GM18507 (cell line): ENCODE results near the gene GUCA2A.

Experiments used
- DNase-seq: peaks from one replicate; pipeline ENCODE4 v3.0.0; 2011; ENCODE audit warnings: low read depth; ENCODE audit not compliant: insufficient read length; ENCODE audit errors: extremely low spot score
- FAIRE-seq: peaks from 2 replicates; lab custom pipeline; 2011; peaks lifted over from hg19 to GRCh38; lab: Jason Lieb, UNC

The GUCA2A gene

GRCh38 chr1:42138586-42138985 lies 26.0 kb downstream of the GUCA2A start:
- FAIRE-seq (no peak), DNase-seq (no peak)

- FAIRE-seq (no peak), DNase-seq (no peak)
These were observed 26.8 kb downstream of the GUCA2A start for GRCh38 chr1:42137766-42138165.

GRCh38 chr1:42136466-42136865 lies 28.1 kb downstream of the GUCA2A start:
- FAIRE-seq (no peak), DNase-seq (no peak)

- DNase-seq (no peak), FAIRE-seq (no peak)
These were observed 29.1 kb downstream of the GUCA2A start for GRCh38 chr1:42135426-42135825.

GRCh38 chr1:42133809-42134526 lies 30.6 kb downstream of the GUCA2A start:
- FAIRE-seq: no peak
- no peak for DNase-seq

- FAIRE-seq (no peak), DNase-seq (no peak)
These were observed 31.2 kb downstream of the GUCA2A start for GRCh38 chr1:42133390-42133789.

GRCh38 chr1:42130061-42130660 lies 34.4 kb downstream of the GUCA2A start:
- FAIRE-seq (no peak), DNase-seq (no peak)

GRCh38 chr1:42128964-42129363 lies 35.6 kb downstream of the GUCA2A start:
- DNase-seq (no peak), FAIRE-seq (no peak)

- no peak for DNase-seq
- no peak for FAIRE-seq
These were observed 36.0 kb downstream of the GUCA2A start for GRCh38 chr1:42128499-42128898.

- no peak for FAIRE-seq
These were observed 36.8 kb downstream of the GUCA2A start for GRCh38 chr1:42127767-42128166.

GRCh38 chr1:42125552-42125951 lies 39.0 kb downstream of the GUCA2A start:
- FAIRE-seq: no peak
- DNase-seq: no peak

More at GRCh38 chr1:42127767-42128166, 36.8 kb downstream of the GUCA2A start:
- no peak for DNase-seq

- DNase-seq (no peak), FAIRE-seq (no peak)
These were observed 42.1 kb downstream of the GUCA2A start for GRCh38 chr1:42122408-42122807.

- no peak for DNase-seq
- no peak for FAIRE-seq
These were observed 46.4 kb downstream of the GUCA2A start for GRCh38 chr1:42118125-42118524.

- FAIRE-seq: no peak
These were observed 47.3 kb downstream of the GUCA2A start for GRCh38 chr1:42117214-42117613.

GRCh38 chr1:42114229-42114628 lies 50.3 kb downstream of the GUCA2A start:
- DNase-seq (no peak), FAIRE-seq (no peak)

More at GRCh38 chr1:42117214-42117613, 47.3 kb downstream of the GUCA2A start:
- no peak for DNase-seq
